K562 (cell line): Measurements from ENCODE around the gene UBXN2A. TPM values are rescaled to one million over a fixed set of nuclear protein-coding genes. Genes with fewer than 3 reads are reported as not detected.

Experiments
- ATAC-seq: fragments of 200-7000 bp; cut with Tn5 transposase; 3 replicates; pipeline ENCODE4 v1.9.1; 2020; ENCODE audit warnings: moderate library complexity
- BruUV-seq: library from RNA; stranded (reverse); fragments of 400-500 nt; replicated peaks from 2 replicates; lab custom pipeline; 2021; lab: Mats Ljungman, UMichigan
- CTCF ChIA-PET: fragments of 300-600 bp; formaldehyde crosslinking; extraction: SDS; loops from one replicate; lab custom pipeline; 2021; ENCODE audit warnings: low intra/inter-chr PET ratio; lab: Yijun Ruan, JAX
- POLR2A ChIA-PET: fragments of 300-600, 350-650 bp; sonication (Branson Sonifier 250); formaldehyde crosslinking; extraction: SDS; loops from one replicate; lab custom pipeline; 2021; ENCODE audit warnings: antibody characterized with exemption, inconsistent platforms; lab: Yijun Ruan, JAX
- DNase-seq, 4 experiments: peaks; one replicate each; pipeline versions ENCODE4 v3.0.0 to v3.0.0-alpha.2; 2011 to 2018; ENCODE audit warnings: low spot score in 3 of 4, mixed read lengths in 3 of 4; ENCODE audit errors: extremely low read depth in 1 of 4
- FAIRE-seq: peaks from 2 replicates; lab custom pipeline; 2011; peaks lifted over from hg19 to GRCh38; lab: Jason Lieb, UNC
- H2AFZ ChIP-seq: 2 replicates; pipeline ENCODE4 v1.6.0; 2011; ENCODE audit warnings: low read depth, low read length, control low read depth, inconsistent platforms
- H3K27ac ChIP-seq: fragments of 200-600 bp; 3 replicates; pipeline ENCODE4 v1.8.0; 2011; ENCODE audit warnings: low read depth, mild to moderate bottlenecking, control low read depth, inconsistent platforms, low read length, moderate library complexity, mixed read lengths; ENCODE audit errors: extremely low read depth
- H3K27me3 ChIP-seq, 2 experiments: fragments of 300-600 bp in 1 of 2; 2 replicates in 1 of 2; 3 replicates in 1 of 2; pipeline versions ENCODE4 v1.6.0 to v1.8.0; 2011; ENCODE audit warnings: inconsistent platforms in 2 of 2, low read length in 2 of 2, mild to moderate bottlenecking in 1 of 2, mixed read lengths in 1 of 2, moderate library complexity in 1 of 2; ENCODE audit not compliant: control insufficient read depth in 2 of 2, insufficient read depth in 2 of 2
- H3K36me3 ChIP-seq: fragments of 300-600 bp; 3 replicates; pipeline ENCODE4 v1.8.0; 2011; ENCODE audit warnings: mild to moderate bottlenecking, low read length, inconsistent platforms; ENCODE audit not compliant: control insufficient read depth, insufficient read depth
- H3K4me1 ChIP-seq, 2 experiments: fragments of 200-600 bp in 1 of 2; replicated peaks in 1 of 2; 2 replicates in 1 of 2; 3 replicates in 1 of 2; pipeline versions ENCODE4 v1.5.1 to v1.8.0; 2011; ENCODE audit warnings: inconsistent platforms in 2 of 2, low read length in 2 of 2, mild to moderate bottlenecking in 1 of 2, mixed read lengths in 1 of 2, moderate library complexity in 1 of 2; ENCODE audit not compliant: control insufficient read depth in 2 of 2, insufficient read depth in 2 of 2
- H3K4me2 ChIP-seq: 2 replicates; pipeline ENCODE4 v1.6.1; 2011; ENCODE audit warnings: low read length, control low read depth, inconsistent platforms, mixed read lengths; ENCODE audit not compliant: insufficient read depth
- H3K4me3 ChIP-seq: fragments of 200-600 bp; sonication (generic), shearing (Covaris generic); 2 replicates; pipeline ENCODE4 v1.5.1; 2016; ENCODE audit warnings: control low read depth, inconsistent platforms
- H3K79me2 ChIP-seq: fragments of 200-600 bp; 3 replicates; pipeline ENCODE4 v1.8.0; 2011; ENCODE audit warnings: low read length, inconsistent platforms; ENCODE audit not compliant: control insufficient read depth, insufficient read depth
- H3K9ac ChIP-seq, 2 experiments: 2 replicates each; pipeline versions ENCODE4 v1.6.0 to v1.6.1; 2011; ENCODE audit warnings: low read depth in 2 of 2, low read length in 2 of 2, control low read depth in 1 of 2, inconsistent platforms in 1 of 2, mild to moderate bottlenecking in 1 of 2, mixed read lengths in 1 of 2; ENCODE audit not compliant: insufficient read depth in 1 of 2
- H3K9me1 ChIP-seq: one replicate; pipeline ENCODE4 v1.6.0; 2011; ENCODE audit warnings: inconsistent platforms, mild to moderate bottlenecking, low read length, moderate library complexity; ENCODE audit not compliant: control insufficient read depth, insufficient read depth
- H3K9me3 ChIP-seq: replicated peaks from 2 replicates; pipeline ENCODE4 v1.5.1; 2011; ENCODE audit warnings: low read depth, low read length, inconsistent platforms; ENCODE audit not compliant: control insufficient read depth, insufficient read depth
- H4K20me1 ChIP-seq: replicated peaks from 2 replicates; pipeline ENCODE4 v1.6.1; 2011; ENCODE audit warnings: low read length, inconsistent platforms, mixed read lengths; ENCODE audit not compliant: control insufficient read depth, insufficient read depth
- BDP1 ChIP-seq: IDR thresholded peaks from 3 replicates; pipeline ENCODE4 v1.6.1; 2011; ENCODE audit not compliant: insufficient read length, insufficient read depth
- ESRRA ChIP-seq: fragments of 450-650 bp; IDR thresholded peaks from 2 replicates; pipeline ENCODE4 v1.6.1; 2014; ENCODE audit warnings: low read depth, mild to moderate bottlenecking, moderate library complexity, borderline replicate concordance
- GMEB1 ChIP-seq: fragments of 250-450 bp; sonication (Bioruptor Pico); IDR thresholded peaks from 2 replicates; pipeline ENCODE4 v1.4.0; 2020; ENCODE audit warnings: mild to moderate bottlenecking
- GTF2F1 ChIP-seq: IDR thresholded peaks from 2 replicates; pipeline ENCODE4 v1.6.1; 2011; ENCODE audit warnings: low read depth, low read length, improper control_type of control experiment
- HNRNPK ChIP-seq: fragments of 200-400 bp; formaldehyde crosslinking; IDR thresholded peaks from one replicate; pipeline ENCODE4 v1.6.1; 2018; ENCODE audit warnings: mild to moderate bottlenecking, low read depth, low read length; ENCODE audit not compliant: poor library complexity, severe bottlenecking
- JUN ChIP-seq, 2 experiments: sonication (generic) in 1 of 2; formaldehyde crosslinking in 1 of 2; IDR thresholded peaks; 2 replicates each; pipeline versions ENCODE4 v1.6.1 to v1.8.0; 2012 to 2022; ENCODE audit warnings: borderline replicate concordance in 2 of 2, mild to moderate bottlenecking in 2 of 2, improper control_type of control experiment in 1 of 2, low read depth in 1 of 2, low read length in 1 of 2, missing genetic modification reagents in 1 of 2
- LCOR ChIP-seq: sonication (generic); formaldehyde crosslinking; IDR thresholded peaks from 2 replicates; pipeline ENCODE4 v1.8.0; 2022; ENCODE audit warnings: mild to moderate bottlenecking, missing genetic modification reagents
- MAFK ChIP-seq: IDR thresholded peaks from 2 replicates; pipeline ENCODE4 v1.6.1; 2011; ENCODE audit warnings: low read length, improper control_type of control experiment
- MEIS2 ChIP-seq: fragments of 450-650 bp; IDR thresholded peaks from 2 replicates; pipeline ENCODE4 v1.6.1; 2014; ENCODE audit warnings: mild to moderate bottlenecking; ENCODE audit not compliant: partially characterized antibody
- PHF20 ChIP-seq: fragments of 450-650 bp; IDR thresholded peaks from 2 replicates; pipeline ENCODE4 v1.6.1; 2018; ENCODE audit not compliant: partially characterized antibody
- PTTG1 ChIP-seq: fragments of 450-650 bp; IDR thresholded peaks from 2 replicates; pipeline ENCODE4 v1.6.1; 2016; ENCODE audit warnings: low read depth, mild to moderate bottlenecking, missing genetic modification characterization, missing compliant biosample characterization
- PURB ChIP-seq: sonication (generic); formaldehyde crosslinking; IDR thresholded peaks from 2 replicates; pipeline ENCODE4 v1.9.0; 2021; ENCODE audit warnings: low read depth, mild to moderate bottlenecking, missing genetic modification reagents
- RB1 ChIP-seq: fragments of 450-650 bp; IDR thresholded peaks from 2 replicates; pipeline ENCODE4 v1.6.1; 2017; ENCODE audit warnings: low read depth, mild to moderate bottlenecking
- SNRNP70 ChIP-seq: fragments of 200-400 bp; formaldehyde crosslinking; optimal IDR thresholded peaks from 2 replicates; pipeline ENCODE3; 2017; ENCODE audit warnings: low read depth, low read length
- TEAD1 ChIP-seq, 2 experiments: fragments of 450-650 bp in 1 of 2; sonication (generic) in 1 of 2; formaldehyde crosslinking; IDR thresholded peaks; 2 replicates each; pipeline versions ENCODE4 v1.4.0 to v1.8.0; 2020 to 2022; ENCODE audit warnings: mild to moderate bottlenecking in 2 of 2, missing genetic modification reagents in 1 of 2
- TEAD4 ChIP-seq, 2 experiments: sonication (generic) in 1 of 2; formaldehyde crosslinking in 1 of 2; IDR thresholded peaks; 2 replicates each; pipeline versions ENCODE4 v1.6.1 to v1.8.0; 2012 to 2022; ENCODE audit warnings: borderline replicate concordance in 1 of 2, inconsistent platforms in 1 of 2, low read length in 1 of 2, mild to moderate bottlenecking in 1 of 2, missing genetic modification reagents in 1 of 2
- ZBED1 ChIP-seq: IDR thresholded peaks from 2 replicates; pipeline ENCODE4 v1.6.1; 2014
- ZNF766 ChIP-seq: fragments of 200-800 bp; sonication (Bioruptor generic); conservative IDR thresholded peaks from 2 replicates; pipeline ENCODE4 v1.6.1; 2016; ENCODE audit warnings: missing genetic modification characterization, missing compliant biosample characterization
- ZZZ3 ChIP-seq: fragments of 450-650 bp; IDR thresholded peaks from 2 replicates; pipeline ENCODE4 v1.6.1; 2016; ENCODE audit warnings: antibody characterized with exemption, mild to moderate bottlenecking, moderate library complexity
- WGBS: fragments of 100-300 bp; shearing (Covaris generic); methylation state at CpG from one replicate; pipeline ENCODE4 v1.1.6; 2016; ENCODE audit warnings: low coverage, mixed read lengths; ENCODE audit not compliant: insufficient coverage; ENCODE audit errors: missing lambda C conversion rate; 5-methylcytosine and 5-hydroxymethylcytosine counted together
- in situ Hi-C: fragments of 300-500 bp; cut with MboI; formaldehyde crosslinking; loops from 4 replicates; pipeline ENCODE4 v1.15.0; 2018; ENCODE audit warnings: inconsistent platforms, mixed read lengths
- intact Hi-C: fragments of 100-400 bp; cut with micrococcal nuclease; formaldehyde crosslinking; loops from 2 replicates; pipeline ENCODE4 v1.14.2; 2022
- polyA plus RNA-seq, 8 experiments: library from polyadenylated mRNA; depleted of rRNA in 4 of 8; stranded (reverse) in 5 of 8; unstranded in 3 of 8; fragments of >200 nt; fragmentation: Nextera tagmentation in 2 of 8; fragmentation: Illumina TruSeq in 1 of 8; extraction: Ambion mirVana in 2 of 8; extraction: Trizol in 1 of 8; gene quantifications; 2 replicates each; pipeline versions ENCODE4 v1.2.1 to v1.2.3, GENCODE V29; 2011 to 2014; ENCODE audit warnings: inconsistent platforms in 1 of 8, missing spikeins in 1 of 8
- total RNA-seq, 7 experiments: library from RNA; depleted of rRNA in 6 of 7; stranded (reverse); fragments of >200 nt in 6 of 7; fragmentation: Illumina TruSeq in 2 of 7; extraction: Trizol in 2 of 7; gene quantifications; 2 replicates each; pipeline versions ENCODE4 v1.2.1 to v1.2.3, GENCODE V29; 2011 to 2021; ENCODE audit warnings: low replicate concordance in 1 of 7

The UBXN2A gene
- total and polyA plus RNA-seq, 9 of the 15 experiments (the other 6 are each of a cell fraction or from before 2014, with no cell fraction given), result 3.4 to 25.6 (median 16.0) TPM

DNA sequence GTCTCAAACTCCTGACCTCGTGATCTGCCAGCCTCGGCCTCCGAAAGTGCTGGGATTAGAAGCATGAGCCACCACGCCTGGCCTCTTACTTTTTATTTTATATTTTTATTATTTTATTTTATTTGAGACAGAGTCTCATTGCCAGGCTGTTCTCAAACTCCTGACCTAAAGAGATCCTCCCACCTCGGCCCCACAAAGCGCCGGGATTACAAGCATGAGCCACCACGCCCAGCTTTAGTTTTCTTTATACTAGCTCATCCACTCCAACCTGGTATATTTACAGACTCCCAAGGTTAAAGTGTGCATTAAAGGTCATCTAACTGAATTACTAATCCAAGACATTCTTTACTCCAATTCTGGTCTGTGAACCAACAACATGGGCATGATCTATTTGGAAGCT lies 40.1 kb upstream of the UBXN2A start (continued):
- no peak for TF ChIP-seq ESRRA
- TF ChIP-seq, all 486 proteins: peak for 0

DNA sequence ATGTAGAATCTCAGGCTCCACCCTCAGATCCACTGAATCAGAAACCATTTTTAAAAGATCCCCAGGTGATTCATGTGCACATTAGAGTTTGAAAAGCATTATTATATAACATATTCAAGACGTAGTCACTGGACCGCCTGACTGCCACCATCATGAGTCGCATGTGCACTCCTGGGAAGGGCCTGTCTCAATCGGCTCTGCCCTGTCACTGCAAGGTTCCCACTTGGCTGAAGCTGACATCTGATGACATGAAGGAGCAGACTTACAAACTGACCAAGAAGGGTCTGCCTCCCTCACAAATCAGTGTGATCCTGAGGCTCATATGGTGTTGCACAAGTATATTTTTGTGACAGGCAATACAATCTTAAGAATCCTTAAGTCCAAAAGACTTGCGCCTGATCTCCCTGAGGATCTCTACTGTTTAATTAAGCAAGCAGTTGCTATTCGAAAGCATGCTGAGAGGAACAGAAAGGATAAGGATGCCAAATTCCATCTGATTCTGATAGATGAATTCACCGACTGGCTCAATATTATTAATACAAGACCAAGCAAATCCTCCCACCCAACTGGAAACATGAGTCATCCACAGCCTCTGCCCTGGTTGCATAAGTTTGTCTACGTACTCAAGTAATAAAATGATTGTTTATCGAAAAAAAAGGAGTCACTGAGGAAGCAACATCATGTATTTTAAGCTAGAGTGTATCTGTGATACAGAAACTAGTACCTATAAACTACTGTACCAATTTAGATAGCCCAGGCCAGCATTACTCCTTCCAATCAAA lies 39.5 kb upstream of the UBXN2A start:
- H3K36me3 ChIP-seq, result no peaks in the 10 kb centered on the region; the same call in 2 of the 3 replicates
- no peaks in the 10 kb centered on the region for H3K27me3 ChIP-seq
- DNase-seq (peak in 3 of 4 experiments; percentile 15 to 32 (median 22)), FAIRE-seq (peak; percentile 67), ATAC-seq (peak; percentile 53)
- WGBS, result 43% methylated on average over 9 of the region's 9 CpGs
- in situ Hi-C loops (no loop called here), intact Hi-C loops (no loop called here)
- POLR2A ChIA-PET, result interaction anchor here (0.6 to 1.4 kb wide), 5 partner anchors 9 to 43 kb away, joined by 3 to 7 read pairs (median 4); partner anchors contain the start of gene ATAD2B
- H3K9ac ChIP-seq, result peak overlapping the region in 1 of 2 experiments; percentile 53; a peak in 1 of 4 replicates
- no peaks in the 10 kb centered on the region for H3K9me1 ChIP-seq
- peaks cover 77% of the 10 kb centered on the region for H3K79me2 ChIP-seq
- no peak overlapping the region for H3K4me2 ChIP-seq
- no peak overlapping the region for H2AFZ ChIP-seq
- CTCF ChIA-PET, result no interaction called here
- H3K27ac ChIP-seq, result peak overlapping the region; percentile 16; the same call in 2 of the 3 replicates
- H3K4me1 ChIP-seq, result peaks cover 5 to 19% of the 10 kb centered on the region in 2 experiments; a peak in 3 of 5 replicates
- no peaks in the 10 kb centered on the region for H4K20me1 ChIP-seq
- BruUV-seq, result no TSS peak
- no peaks in the 10 kb centered on the region for H3K9me3 ChIP-seq
- H3K4me3 ChIP-seq, result no peak overlapping the region
- no peak for TF ChIP-seq ZNF766 (CRISPR knock-in tag)
- TF ChIP-seq PHF20, result no peak
- TF ChIP-seq PTTG1 (tag), result no peak
- TF ChIP-seq TEAD4 (IDR thresholded peaks at IDR 0.05; ENCODE audit: low read length), result no peak
- TF ChIP-seq TEAD4 (CRISPR knock-in tag; IDR thresholded peaks at IDR 0.05; ENCODE audit: borderline replicate concordance), result no peak
- TF ChIP-seq HNRNPK, result no peak
- TF ChIP-seq SNRNP70, result no peak
- no peak for TF ChIP-seq LCOR (CRISPR knock-in tag)
- no peak for TF ChIP-seq RB1
- no peak for TF ChIP-seq MAFK
- TF ChIP-seq PURB (CRISPR knock-in tag), result no peak
- TF ChIP-seq MEIS2, result peak; percentile 14
- TF ChIP-seq BDP1, result no peak
- TF ChIP-seq GMEB1 (CRISPR knock-in tag), result no peak
- no peak for TF ChIP-seq GTF2F1
- no peak for TF ChIP-seq ZBED1
- TF ChIP-seq TEAD1 (CRISPR knock-in tag; IDR thresholded peaks at IDR 0.05), result no peak
- TF ChIP-seq ZZZ3, result no peak
- peak; percentile 59; the same call in 1 of the 2 replicates for TF ChIP-seq JUN (IDR thresholded peaks at IDR 0.05; ENCODE audit: borderline replicate concordance, low read depth, low read length)
- no peak for TF ChIP-seq JUN (CRISPR knock-in tag; IDR thresholded peaks at IDR 0.05; ENCODE audit: borderline replicate concordance)
